Skin of body (tissue), 2 donors: Measurements from ENCODE around the gene TBCC. TPM values are rescaled to one million over a fixed set of nuclear protein-coding genes. Genes with fewer than 3 reads are reported as not detected.
A peak's percentile ranks its signal among the peaks of the same experiment; 100 is the strongest.

Source experiments
- DNase-seq: peaks from one replicate; lab custom pipeline; 2025; lab: John Stamatoyannopoulos, UW
- total RNA-seq: library from RNA; depleted of rRNA; stranded (reverse); fragments of >200 nt; gene quantifications from one replicate; pipeline ENCODE4 v1.2.3, GENCODE V29; 2014

TBCC gene
- total RNA-seq, 1 donor from 2014 or later = 20.8 TPM

- DNase-seq = no peak
Measured at GRCh38 chr6:42771741-42772100, 25.8 kb upstream of the TBCC start.

- DNase-seq = no peak
Measured at GRCh38 chr6:42769836-42770235, 23.9 kb upstream of the TBCC start.

- no peak for DNase-seq
Measured at GRCh38 chr6:42769051-42769450, 23.1 kb upstream of the TBCC start.

- DNase-seq = no peak
Measured at GRCh38 chr6:42766163-42766670, 20.3 kb upstream of the TBCC start.

GRCh38 chr6:42764911-42765648 lies 19.2 kb upstream of the TBCC start:
- DNase-seq = no peak

GRCh38 chr6:42762950-42763349 lies 17.0 kb upstream of the TBCC start:
- DNase-seq = no peak

GRCh38 chr6:42762426-42762859 lies 16.5 kb upstream of the TBCC start:
- no peak for DNase-seq

GRCh38 chr6:42761287-42762067 lies 15.6 kb upstream of the TBCC start:
- DNase-seq = no peak

- no peak for DNase-seq
Measured at GRCh38 chr6:42758756-42759430, 13.0 kb upstream of the TBCC start.

- DNase-seq = no peak
Measured at GRCh38 chr6:42756722-42757121, 10.8 kb upstream of the TBCC start.

- DNase-seq = no peak
Measured at GRCh38 chr6:42754759-42755158, 8.9 kb upstream of the TBCC start.

GRCh38 chr6:42751055-42751454 lies 5.2 kb upstream of the TBCC start:
- DNase-seq = no peak

GRCh38 chr6:42748203-42748898 lies 2.4 kb upstream of the TBCC start:
- DNase-seq = no peak

GRCh38 chr6:42746463-42747391 lies 824 bp upstream of the TBCC start:
- DNase-seq = peak; percentile 94

- no peak for DNase-seq
Measured at GRCh38 chr6:42745083-42745639, 742 bp downstream of the TBCC start.

GRCh38 chr6:42744351-42744893 lies 1.5 kb downstream of the TBCC start:
- DNase-seq = no peak

- DNase-seq = peak; percentile 12
Measured at GRCh38 chr6:42742116-42742894, 3.6 kb downstream of the TBCC start.

- no peak for DNase-seq
Measured at GRCh38 chr6:42740725-42741124, 5.2 kb downstream of the TBCC start.

GRCh38 chr6:42735976-42736375 lies 9.9 kb downstream of the TBCC start:
- DNase-seq = no peak
